NCI-H2081 treated with DMSO at 0.1 percent for 48 hours (cell line): ENCODE measurements around the gene NFYA.

Source experiments
- DNase-seq: peaks from one replicate; lab custom pipeline; 2025; lab: John Stamatoyannopoulos, UW

Gene NFYA

GRCh38 chr6:41119508-41119907, 46.7 kb downstream of the NFYA start:
- DNase-seq, result no peak

GRCh38 chr6:41120058-41120457, 47.3 kb downstream of the NFYA start:
- no peak for DNase-seq

- DNase-seq, result no peak
These were observed 49.6 kb downstream of the NFYA start for GRCh38 chr6:41122373-41122772.

GRCh38 chr6:41122918-41123317, 50.1 kb downstream of the NFYA start:
- no peak for DNase-seq

GRCh38 chr6:41125282-41125681, 52.5 kb downstream of the NFYA start:
- DNase-seq, result no peak

GRCh38 chr6:41132254-41132653, 59.5 kb downstream of the NFYA start:
- DNase-seq, result peak; percentile 18

GRCh38 chr6:41135062-41135832, 62.5 kb downstream of the NFYA start:
- DNase-seq, result no peak

GRCh38 chr6:41136911-41137310, 64.1 kb downstream of the NFYA start:
- DNase-seq, result no peak

GRCh38 chr6:41147917-41148316, 75.1 kb downstream of the NFYA start:
- no peak for DNase-seq
